Hindlimb muscle (tissue), 1 donor: Measurements from ENCODE around the gene B3GALT6. TPM values are rescaled to one million over a fixed set of nuclear protein-coding genes. Genes with fewer than 3 reads are reported as not detected.

ENCODE experiments used
- DNase-seq: peaks from one replicate; pipeline ENCODE4 v3.0.0-alpha.2; 2013
- polyA plus RNA-seq: library from polyadenylated mRNA; unstranded; fragments of 120-200 nt; gene quantifications from one replicate; pipeline ENCODE4 v1.2.1, GENCODE V29; 2013; ENCODE audit not compliant: insufficient read length

Gene B3GALT6
- polyA plus RNA-seq, 1 donor: 20.0 TPM

- DNase-seq: no peak
These were observed 29.0 kb upstream of the B3GALT6 start for GRCh38 chr1:1202831-1203560.

- no peak for DNase-seq
These were observed 28.2 kb upstream of the B3GALT6 start for GRCh38 chr1:1203561-1204424.

GRCh38 chr1:1204425-1204920 is 27.6 kb upstream of the B3GALT6 start:
- no peak for DNase-seq

GRCh38 chr1:1204998-1205768 is 26.9 kb upstream of the B3GALT6 start:
- no peak for DNase-seq

- no peak for DNase-seq
These were observed 26.2 kb upstream of the B3GALT6 start for GRCh38 chr1:1205769-1206375.

- DNase-seq: no peak
These were observed 25.6 kb upstream of the B3GALT6 start, which contains the start of gene TNFRSF18 for GRCh38 chr1:1206376-1206965. TSS of gene TNFRSF18 (minus strand) at chr1:1206592. CDS start at chr1:1206571, 21 bp downstream.

GRCh38 chr1:1206966-1207531 is 25.0 kb upstream of the B3GALT6 start:
- DNase-seq: no peak

- DNase-seq: no peak
These were observed 24.5 kb upstream of the B3GALT6 start for GRCh38 chr1:1207571-1207892.

GRCh38 chr1:1208713-1209433 is 23.2 kb upstream of the B3GALT6 start:
- no peak for DNase-seq

- no peak for DNase-seq
These were observed 21.1 kb upstream of the B3GALT6 start for GRCh38 chr1:1210726-1211540.

- DNase-seq: no peak
These were observed 20.2 kb upstream of the B3GALT6 start for GRCh38 chr1:1211541-1212441.

- no peak for DNase-seq
These were observed 19.2 kb upstream of the B3GALT6 start for GRCh38 chr1:1212780-1213344.

- no peak for DNase-seq
These were observed 18.4 kb upstream of the B3GALT6 start, which contains the start of gene TNFRSF4 for GRCh38 chr1:1213345-1214265. TSS of gene TNFRSF4 (minus strand) at chr1:1214153. CDS start at chr1:1214127, 26 bp downstream.

GRCh38 chr1:1215080-1215676 is 16.9 kb upstream of the B3GALT6 start:
- no peak for DNase-seq

- no peak for DNase-seq
These were observed 16.0 kb upstream of the B3GALT6 start for GRCh38 chr1:1215881-1216605.
